RWPE1 (cell line): ENCODE results near the gene PLCH1.

Experiments used
- CTCF ChIA-PET: fragments of 350-600 bp; sonication (Branson Sonifier 250); formaldehyde crosslinking; extraction: SDS; loops from one replicate; lab custom pipeline; 2021; lab: Yijun Ruan, JAX
- POLR2A ChIA-PET: fragments of 400-600 bp; formaldehyde crosslinking; extraction: SDS; loops from one replicate; lab custom pipeline; 2020; ENCODE audit warnings: antibody characterized with exemption; ENCODE audit not compliant: low non-redundant PET; lab: Yijun Ruan, JAX
- DNase-seq: peaks from one replicate; pipeline ENCODE4 v3.0.0; 2012; ENCODE audit warnings: low spot score
- H3K27ac ChIP-seq: fragments of 450-650 bp; 2 replicates; pipeline ENCODE4 v1.5.1; 2017
- CTCF ChIP-seq: fragments of 450-650 bp; conservative IDR thresholded peaks from 2 replicates; pipeline ENCODE4 v1.5.1; 2017; ENCODE audit warnings: low read depth, mild to moderate bottlenecking

The PLCH1 gene

DNA sequence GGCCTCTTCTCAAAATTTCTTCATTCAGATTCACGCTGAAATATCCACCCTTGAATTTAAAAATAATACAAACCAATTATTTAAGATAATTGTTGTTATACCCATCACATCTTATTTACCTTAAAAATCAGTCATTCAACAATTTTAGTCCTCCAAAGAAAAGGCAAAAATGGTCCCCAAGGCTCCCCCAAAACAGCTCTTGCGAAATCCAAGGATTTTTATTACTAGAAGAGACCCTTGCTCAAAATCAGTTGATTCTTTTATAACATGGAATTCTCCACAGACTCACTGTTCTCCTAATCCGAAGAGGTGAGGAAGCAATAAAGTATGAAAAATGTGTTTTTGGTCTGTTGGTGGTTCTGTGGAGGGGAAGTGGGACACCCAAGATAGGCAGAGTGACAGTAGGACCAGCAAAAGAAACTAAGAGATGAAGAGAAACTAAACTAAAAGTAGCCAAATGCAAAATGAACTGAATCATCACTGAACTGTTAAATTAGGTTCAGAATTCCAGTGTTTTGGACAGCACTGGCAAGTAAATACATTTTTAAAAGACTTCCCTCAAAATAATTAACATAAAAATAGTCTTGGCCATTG lies 19.1 kb upstream of the PLCH1 start:
- no peak overlapping the region for H3K27ac ChIP-seq
- POLR2A ChIA-PET: no interaction called here
- no peak for DNase-seq
- no peak for TF ChIP-seq CTCF
- CTCF ChIA-PET: no interaction called here

- H3K27ac ChIP-seq: no peak overlapping the region
- ChIA-PET CTCF (interaction anchor here (0.5 to 0.6 kb wide), 2 partner anchors 33 to 71 kb away, joined by 4 to 5 read pairs; no protein-coding TSS in a partner anchor), POLR2A (no interaction called here)
- no peak for DNase-seq
- no peak for TF ChIP-seq CTCF
Measured at GRCh38 chr3:155760653-155761052, 15.8 kb upstream of the PLCH1 start.

- no peak for TF ChIP-seq CTCF
- ChIA-PET POLR2A (no interaction called here), CTCF (no interaction called here)
- DNase-seq: no peak
- H3K27ac ChIP-seq: no peak overlapping the region
Measured at GRCh38 chr3:155757577-155757976, 12.7 kb upstream of the PLCH1 start.

DNA sequence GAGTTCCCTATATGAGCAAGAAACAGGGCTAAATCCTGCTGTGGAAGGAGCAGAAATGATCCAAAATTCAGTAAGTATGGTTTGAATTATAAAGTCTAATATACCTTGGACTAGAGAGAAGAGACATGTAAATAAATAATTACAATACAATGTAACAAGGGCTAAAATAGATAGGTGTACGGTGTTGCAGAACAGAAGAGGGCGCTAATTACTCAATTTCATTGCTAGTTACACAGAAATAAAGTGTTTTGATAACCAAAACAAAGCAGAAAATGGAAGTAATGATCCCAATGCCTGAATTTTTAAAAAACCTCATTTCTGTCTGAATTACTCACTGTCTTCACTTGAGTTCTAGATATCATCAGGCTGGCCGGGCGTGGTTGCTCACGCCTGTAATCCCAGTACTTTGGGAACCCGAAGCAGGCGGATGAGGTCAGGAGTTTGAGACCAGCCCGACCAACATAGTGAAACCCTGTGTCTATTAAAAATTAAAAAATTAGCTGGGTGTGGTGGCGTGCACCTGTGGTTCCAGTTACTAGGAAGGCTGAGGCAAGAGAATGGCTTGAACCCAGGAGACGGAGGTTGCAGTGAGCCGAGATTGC lies 8.3 kb upstream of the PLCH1 start:
- ChIA-PET CTCF (no interaction called here), POLR2A (no interaction called here)
- peak; percentile 45 for TF ChIP-seq CTCF
- DNase-seq: peak; percentile 23
- H3K27ac ChIP-seq: no peak overlapping the region

- ChIA-PET POLR2A (interaction anchor here (0.7 kb wide), 1 partner anchor 21 kb away, joined by 3 read pairs; no protein-coding TSS in a partner anchor), CTCF (no interaction called here)
- no peak overlapping the region for H3K27ac ChIP-seq
- DNase-seq: no peak
- TF ChIP-seq CTCF: no peak
Measured at GRCh38 chr3:155748611-155749365, 3.9 kb upstream of the PLCH1 start.

DNA sequence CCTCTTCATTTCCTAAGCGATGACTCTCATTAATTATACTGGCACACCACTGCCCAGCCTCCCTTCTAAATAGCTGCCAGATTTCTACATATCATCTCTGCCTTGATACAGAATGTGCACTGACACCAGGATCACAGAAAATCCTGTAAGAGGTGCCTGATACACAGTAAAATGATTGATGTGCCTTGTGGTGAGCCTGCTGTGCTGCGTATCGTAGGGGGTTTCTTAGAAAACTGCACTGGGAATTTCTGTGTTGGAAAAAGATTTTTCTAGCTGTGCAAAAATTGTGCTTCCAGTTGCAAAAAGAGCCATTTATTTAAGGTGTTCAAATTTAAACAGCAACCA lies 3.0 kb upstream of the PLCH1 start:
- no peak for TF ChIP-seq CTCF
- CTCF ChIA-PET: no interaction called here
- POLR2A ChIA-PET: no interaction called here
- no peak for DNase-seq
- H3K27ac ChIP-seq: no peak overlapping the region
